GM12892 (cell line): ENCODE results near the gene EDAR.

Experiments
- POLR2A ChIP-seq: IDR thresholded peaks from 2 replicates; pipeline ENCODE4 v1.6.1; 2011; ENCODE audit warnings: low read depth, low read length, control low read depth
- POLR2AphosphoS5 ChIP-seq: IDR thresholded peaks from 2 replicates; pipeline ENCODE4 v1.6.1; 2011; ENCODE audit warnings: low read depth, low read length, control low read depth

DNA sequence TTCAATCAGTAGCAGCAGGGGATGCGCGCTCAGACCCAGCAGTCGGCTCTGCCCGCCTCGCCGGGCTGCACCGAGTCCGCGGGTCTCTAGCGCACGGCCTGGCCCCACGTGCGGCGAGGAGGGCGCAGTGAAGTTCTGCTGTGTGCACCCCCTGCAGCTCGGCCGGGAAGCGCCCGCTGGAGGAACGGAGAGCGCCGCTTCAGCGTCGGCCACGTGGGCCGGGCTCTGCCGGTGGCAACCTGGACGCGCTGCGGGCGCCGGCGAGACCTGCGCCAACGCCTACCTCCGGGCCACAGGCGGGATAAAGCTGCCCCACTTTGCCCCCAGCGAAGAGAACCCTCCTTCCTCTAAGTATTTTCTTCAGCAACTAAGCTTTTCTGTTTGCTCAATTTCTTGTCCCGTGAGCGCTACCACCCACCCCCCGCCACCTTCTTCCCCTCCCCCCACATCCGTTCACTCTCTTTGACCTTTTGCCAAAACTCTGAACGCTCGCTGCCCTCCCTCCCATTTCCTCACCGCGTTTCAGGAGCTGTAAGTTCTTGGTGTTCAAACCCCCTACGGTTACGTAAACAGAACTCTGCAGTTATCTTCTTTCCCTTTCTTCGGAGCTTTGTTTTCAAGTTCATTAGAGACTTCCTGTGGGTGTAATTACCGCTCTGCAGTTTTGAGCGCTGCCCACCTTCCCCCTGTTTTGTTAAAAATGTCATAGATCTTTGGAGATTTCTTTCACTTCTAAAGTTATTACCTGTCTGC lies 42.6 kb upstream of the EDAR start:
- TF ChIP-seq POLR2A (no peak), POLR2AphosphoS5 (no peak)
